GM21367 (cell line): Measurements from ENCODE around the gene PDE6H.

Source experiments
- ATAC-seq: cut with Tn5 transposase; IDR thresholded peaks from one replicate; pipeline ENCODE4 v1.9.1; 2021; ENCODE audit not compliant: unreplicated experiment

PDE6H gene

DNA sequence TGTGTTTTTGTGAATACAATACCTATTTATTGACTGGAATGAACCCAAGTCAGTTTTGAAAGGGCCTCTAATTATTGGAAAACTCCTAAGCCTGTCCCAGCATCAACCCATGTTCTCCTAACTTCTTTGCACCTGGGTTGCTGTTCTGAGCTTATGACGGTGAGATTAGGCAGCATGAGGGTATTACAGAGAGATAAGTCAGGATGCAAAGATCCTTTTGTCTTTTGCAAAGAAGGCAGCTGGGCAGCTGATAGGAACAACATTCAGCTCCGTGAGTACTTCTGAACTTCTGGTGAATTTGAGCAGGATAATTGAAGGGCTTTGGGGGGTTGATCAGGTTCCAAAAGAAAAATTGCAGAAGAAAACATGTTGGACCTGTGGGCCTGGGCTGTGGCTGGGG, at the start of gene PDE6H:
Gene PDE6H, plus strand, starts transcription at position 227 of the 400 bp plus-strand sequence. CDS start 4,971 bp downstream, outside the sequence.
- ATAC-seq = no peak

DNA sequence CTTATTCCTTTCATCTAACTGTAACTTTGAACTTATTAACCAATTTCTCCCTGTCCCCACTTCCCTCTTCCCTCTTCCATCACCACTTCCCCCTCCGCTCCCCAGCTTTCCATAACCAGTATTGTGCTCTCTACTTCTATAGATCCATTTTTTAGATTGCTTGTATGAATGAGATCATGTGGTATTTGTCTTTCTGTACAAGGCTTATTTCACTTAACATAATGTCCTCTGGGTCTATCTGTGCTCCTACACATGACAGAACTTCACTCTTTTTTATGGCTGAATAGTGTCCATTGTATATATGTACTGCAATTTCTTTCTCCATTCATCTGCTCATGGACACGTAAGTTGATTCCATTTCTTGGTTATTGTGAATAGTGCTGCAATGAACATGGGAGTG, 48.9 kb upstream of the PDE6H start:
- ATAC-seq = no peak

DNA sequence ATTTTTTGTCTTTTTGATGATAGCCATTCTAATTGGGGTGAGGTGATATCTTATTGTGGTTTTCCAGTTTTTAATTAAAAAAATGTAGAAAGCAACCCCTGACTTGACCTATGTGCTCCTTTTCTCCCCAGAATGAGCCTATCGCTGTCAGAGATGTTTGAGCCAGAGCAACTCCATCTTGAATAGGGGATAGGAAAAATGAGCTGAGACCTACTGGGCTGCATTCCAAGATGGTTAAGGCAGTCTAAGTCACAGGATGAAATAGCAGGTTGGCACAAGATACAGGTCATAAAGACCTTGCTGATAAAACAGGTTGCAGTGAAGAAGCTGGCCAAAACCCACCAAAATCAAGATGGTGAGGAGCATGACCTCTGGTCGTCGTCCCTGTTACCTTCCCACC, 48.3 kb upstream of the PDE6H start:
- no peak for ATAC-seq

DNA sequence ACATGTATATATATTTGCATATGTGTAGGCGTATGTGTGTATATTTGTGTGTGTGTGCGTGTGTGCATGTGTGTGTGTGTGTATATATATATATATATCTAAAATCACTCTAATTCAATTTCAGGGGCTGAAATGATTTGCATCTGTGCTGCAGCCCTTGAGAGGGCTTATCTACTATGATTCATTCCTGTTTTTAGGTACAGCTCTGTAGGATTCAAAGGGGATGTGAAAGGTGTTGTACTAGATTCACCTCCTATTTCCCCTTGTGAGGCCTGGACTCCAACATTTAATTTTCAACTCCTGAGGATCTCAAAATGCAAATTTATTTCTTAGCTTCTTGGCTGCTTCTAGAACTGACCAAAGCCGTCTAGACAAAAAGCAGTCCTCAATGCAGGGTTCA, 45.6 kb upstream of the PDE6H start:
- ATAC-seq = no peak

DNA sequence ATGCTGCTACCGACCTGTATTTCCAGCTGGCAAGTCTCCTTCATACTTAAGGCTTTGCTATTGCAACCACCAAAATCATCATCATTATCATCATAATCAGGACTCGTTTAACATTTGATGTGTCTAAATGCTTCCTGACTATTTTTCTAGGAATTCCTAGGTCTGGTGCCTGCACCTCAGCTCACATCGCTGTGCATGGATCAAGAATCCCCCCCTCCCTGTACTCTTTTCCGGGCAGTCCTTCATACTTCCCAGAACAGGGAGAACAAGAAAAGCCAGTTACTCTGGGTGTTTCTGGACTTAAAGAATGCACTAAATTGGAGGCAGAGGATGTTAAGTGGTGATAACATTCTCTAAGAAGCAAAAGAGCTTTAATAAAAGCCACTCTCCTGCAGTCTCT, 43.9 kb upstream of the PDE6H start:
- ATAC-seq = no peak

GRCh38 chr12:14930299-14930698, 42.5 kb upstream of the PDE6H start:
- no peak for ATAC-seq

GRCh38 chr12:14931359-14931758, 41.5 kb upstream of the PDE6H start:
- no peak for ATAC-seq

DNA sequence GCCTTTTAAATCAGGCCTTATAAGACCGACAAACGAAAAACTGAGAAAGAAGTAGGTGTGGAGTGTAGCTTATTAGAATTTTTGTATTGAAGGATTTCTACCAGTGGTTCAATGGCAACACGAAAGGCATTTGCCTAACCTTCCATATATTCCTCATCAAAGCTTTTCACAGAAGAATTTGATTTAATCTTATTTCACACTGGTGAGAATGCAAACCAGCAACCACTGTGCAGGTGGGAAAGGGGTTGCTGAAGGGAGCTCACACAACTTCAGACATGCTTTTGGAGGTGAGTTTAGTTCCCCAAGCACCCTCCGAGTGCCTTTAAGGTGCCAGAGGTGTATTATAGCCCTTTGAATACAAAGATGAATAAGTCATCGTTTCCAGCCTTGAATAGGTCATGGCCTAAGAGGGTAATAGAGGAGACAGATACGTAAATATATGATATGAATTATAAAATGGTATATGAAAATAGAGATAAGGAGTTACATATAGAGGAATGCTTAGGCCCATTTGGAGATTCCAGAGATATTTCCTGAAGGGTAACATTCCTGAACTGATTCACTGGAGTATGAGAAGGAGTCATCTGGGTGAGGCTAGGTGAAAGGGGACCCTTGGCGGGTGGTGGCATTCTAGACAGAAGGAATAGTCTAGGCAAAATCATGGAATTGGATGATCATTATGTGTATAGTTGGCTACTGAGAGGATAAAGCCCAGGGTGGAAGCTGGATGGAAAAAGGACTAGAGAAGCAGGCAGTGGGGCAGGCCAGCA, 40.9 kb upstream of the PDE6H start:
- ATAC-seq = no peak

- no peak for ATAC-seq
Observed at GRCh38 chr12:14934511-14934910, 38.3 kb upstream of the PDE6H start.

DNA sequence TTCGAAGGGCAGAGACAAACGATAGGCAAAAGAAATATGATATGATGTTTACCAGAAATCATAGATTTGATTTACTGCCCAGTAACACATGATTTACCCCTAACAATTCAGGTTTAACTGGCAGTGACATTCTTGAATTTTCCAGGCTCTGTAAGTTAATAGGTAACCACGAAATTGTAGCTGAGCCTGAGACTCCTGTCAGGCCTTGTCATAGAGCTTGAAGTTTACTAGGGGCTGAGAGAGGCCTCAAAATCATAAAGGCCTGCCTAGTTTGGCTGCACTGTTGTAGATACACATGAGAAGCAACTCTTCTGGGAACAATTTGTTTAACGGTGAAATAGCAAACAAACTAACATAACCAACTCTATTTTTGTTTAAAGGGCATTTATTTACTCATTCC, 37.8 kb upstream of the PDE6H start:
- no peak for ATAC-seq

DNA sequence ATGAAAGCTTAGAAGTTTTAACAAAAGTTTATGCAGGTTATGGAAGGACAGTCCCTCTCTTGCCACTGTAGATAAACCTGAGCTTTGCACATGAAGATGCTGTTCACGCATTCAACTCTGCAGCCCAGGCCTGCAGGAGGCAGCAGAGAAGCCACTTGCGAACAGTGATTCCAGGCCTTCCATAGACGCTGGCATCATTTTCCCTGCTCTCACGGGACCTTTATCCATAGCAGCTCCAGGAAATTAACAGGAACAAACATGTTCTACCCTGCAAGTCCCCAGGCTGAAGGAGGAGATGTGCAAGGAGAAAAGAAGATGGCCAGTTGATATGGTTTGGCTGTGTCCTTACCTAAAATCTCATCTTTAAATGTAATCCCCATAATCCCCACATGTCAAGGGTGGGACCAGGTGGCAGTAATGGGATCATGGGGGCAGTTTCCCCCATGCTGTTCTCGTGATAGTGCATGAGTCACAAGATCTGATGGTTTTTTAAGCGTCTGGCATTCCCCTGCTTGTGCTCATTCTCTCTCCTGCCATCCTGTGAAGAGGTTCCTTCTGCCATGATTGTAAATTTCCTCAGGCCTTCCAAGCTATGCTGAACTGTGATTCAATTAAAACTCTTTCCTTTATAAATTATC, 36.5 kb upstream of the PDE6H start:
- no peak for ATAC-seq

GRCh38 chr12:14937014-14937413, 35.8 kb upstream of the PDE6H start:
- no peak for ATAC-seq

DNA sequence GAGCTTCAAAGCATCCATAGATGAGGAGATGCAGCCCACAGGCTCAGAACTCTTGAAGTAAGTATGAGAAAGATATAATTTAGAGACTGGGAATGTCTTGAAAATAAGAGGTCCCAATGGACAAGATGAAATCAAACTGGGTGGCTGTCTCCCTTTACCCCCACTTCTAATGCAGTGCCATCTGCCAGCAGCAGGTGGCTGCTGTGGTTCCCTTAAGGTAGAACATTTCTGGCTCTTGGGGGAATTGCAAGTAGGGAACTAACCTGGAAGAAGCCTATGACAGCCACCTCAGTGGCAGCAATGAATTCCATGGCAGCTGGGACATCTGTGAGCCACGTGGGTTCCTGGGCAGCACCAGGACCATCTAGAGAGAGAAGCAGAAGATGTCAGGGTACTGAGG, 35.2 kb upstream of the PDE6H start:
- ATAC-seq = peak; percentile 56

- no peak for ATAC-seq
Observed at GRCh38 chr12:14938301-14938700, 34.5 kb upstream of the PDE6H start, which contains the start of gene ERP27. Gene ERP27, minus strand, starts transcription at chr12:14938537. Its CDS starts 29 bp downstream, at chr12:14938508.

GRCh38 chr12:14941369-14941768, 31.5 kb upstream of the PDE6H start:
- no peak for ATAC-seq

- ATAC-seq = no peak
Observed at GRCh38 chr12:14942196-14942931, 30.5 kb upstream of the PDE6H start.

DNA sequence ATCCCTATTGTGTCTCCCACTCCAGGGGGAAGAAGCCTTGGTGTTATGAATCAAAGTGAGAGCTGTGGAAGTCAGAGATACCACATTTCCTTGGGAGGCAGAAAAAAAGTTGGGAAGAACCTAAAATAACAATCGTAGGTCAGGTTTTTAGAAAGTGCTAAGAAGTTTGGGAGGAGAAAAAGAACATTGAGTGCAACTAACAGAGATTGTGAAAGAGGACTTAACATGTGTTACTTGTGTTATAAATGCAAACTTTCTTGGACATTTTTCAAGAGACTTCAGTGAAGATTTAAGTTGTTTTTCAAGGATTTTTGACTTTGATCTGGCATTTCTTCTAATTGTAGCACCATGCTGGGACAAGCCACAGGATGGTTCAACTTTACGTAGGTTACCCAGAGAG, 26.7 kb upstream of the PDE6H start:
- ATAC-seq = no peak

GRCh38 chr12:14946861-14947260, 26.0 kb upstream of the PDE6H start:
- no peak for ATAC-seq

GRCh38 chr12:14948672-14949071, 24.2 kb upstream of the PDE6H start:
- peak; percentile 90 for ATAC-seq

- ATAC-seq = no peak
Observed at GRCh38 chr12:14949631-14950030, 23.2 kb upstream of the PDE6H start.

GRCh38 chr12:14950421-14950820, 22.4 kb upstream of the PDE6H start:
- no peak for ATAC-seq
